Measurements from ENCODE around the gene HOXD8.

DNA sequence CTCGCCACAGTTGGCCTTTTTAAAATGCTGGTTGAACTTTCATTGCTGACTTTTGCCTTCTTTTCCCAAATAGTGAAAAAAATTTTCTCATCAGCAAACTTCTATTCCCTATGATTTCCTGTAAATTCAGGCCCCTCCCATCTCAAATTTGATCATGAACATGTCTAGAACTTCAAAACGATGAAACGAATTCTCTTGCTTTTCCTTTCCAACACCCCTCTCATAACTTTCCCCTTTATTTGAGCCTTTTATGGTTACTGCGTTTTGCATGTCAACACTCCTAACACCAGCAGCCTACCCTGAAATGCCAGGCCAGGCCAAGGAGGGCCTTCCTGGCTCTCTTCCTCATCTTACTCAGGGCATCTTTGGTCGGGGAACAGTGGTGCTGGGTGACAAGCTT, 38.6 kb upstream of the HOXD8 start:
- TF ChIP-seq RFX1 (IDR thresholded peaks at IDR 0.05): no peak
- no peak for TF ChIP-seq PRDM10 (IDR thresholded peaks at IDR 0.05; ENCODE audit: partially characterized antibody)
- TF ChIP-seq ELF2 (CRISPR knock-in tag; IDR thresholded peaks at IDR 0.05): no peak

All from K562 (cell line).